T-helper 22 cell (primary cell): ENCODE measurements around the gene DUS1L.

Experiments used
- DNase-seq: peaks from one replicate; pipeline ENCODE4 v3.0.0-alpha.2; 2020; ENCODE audit warnings: low read depth

DUS1L gene

GRCh38 chr17:82100502-82101298 lies 35.1 kb upstream of the DUS1L start:
- DNase-seq: no peak

- DNase-seq: no peak
Measured at GRCh38 chr17:82098939-82099763, 33.5 kb upstream of the DUS1L start.

GRCh38 chr17:82098169-82098938 lies 32.8 kb upstream of the DUS1L start, which contains the start of gene FASN:
FASN (minus strand) TSS chr17:82098236; CDS start chr17:82096445, 1,791 bp downstream.
- DNase-seq: peak; percentile 84

GRCh38 chr17:82097919-82098168 lies 32.2 kb upstream of the DUS1L start:
- no peak for DNase-seq

- DNase-seq: no peak
Measured at GRCh38 chr17:82097184-82097918, 31.7 kb upstream of the DUS1L start.

GRCh38 chr17:82096709-82097183 lies 31.1 kb upstream of the DUS1L start:
- no peak for DNase-seq

GRCh38 chr17:82095777-82096708 lies 30.4 kb upstream of the DUS1L start:
- DNase-seq: no peak

- no peak for DNase-seq
Measured at GRCh38 chr17:82094931-82095776, 29.6 kb upstream of the DUS1L start.

- no peak for DNase-seq
Measured at GRCh38 chr17:82092995-82093751, 27.6 kb upstream of the DUS1L start.

- DNase-seq: no peak
Measured at GRCh38 chr17:82092628-82092994, 27.0 kb upstream of the DUS1L start.

- DNase-seq: no peak
Measured at GRCh38 chr17:82092094-82092586, 26.5 kb upstream of the DUS1L start.

- no peak for DNase-seq
Measured at GRCh38 chr17:82091264-82092066, 25.9 kb upstream of the DUS1L start.

GRCh38 chr17:82090549-82091263 lies 25.1 kb upstream of the DUS1L start:
- no peak for DNase-seq

- no peak for DNase-seq
Measured at GRCh38 chr17:82089723-82090548, 24.3 kb upstream of the DUS1L start.

GRCh38 chr17:82088838-82089722 lies 23.5 kb upstream of the DUS1L start:
- no peak for DNase-seq
